HFF-Myc (cell line): Measurements from ENCODE around the gene SERTM1.

Source experiments
- DNase-seq: peaks from one replicate; pipeline ENCODE4 v3.0.0-alpha.2; 2011; ENCODE audit warnings: low read depth; ENCODE audit errors: extremely low read depth
- H3K4me3 ChIP-seq: replicated peaks from 2 replicates; pipeline ENCODE4 v1.5.1; 2011; ENCODE audit warnings: low read depth, mild to moderate bottlenecking, control low read depth, low read length
- TF ChIP-seq, protein P1 (sequence below): IDR thresholded peaks from 2 replicates; pipeline ENCODE4 v1.5.1; 2012; ENCODE audit warnings: mild to moderate bottlenecking, low read depth, low read length, control low read depth; ENCODE audit errors: missing control alignments

Gene SERTM1

GRCh38 chr13:36709136-36709890 lies 35.5 kb downstream of the SERTM1 start:
- no peak overlapping the region for H3K4me3 ChIP-seq
- DNase-seq = no peak
- TF ChIP-seq, protein P1, sequence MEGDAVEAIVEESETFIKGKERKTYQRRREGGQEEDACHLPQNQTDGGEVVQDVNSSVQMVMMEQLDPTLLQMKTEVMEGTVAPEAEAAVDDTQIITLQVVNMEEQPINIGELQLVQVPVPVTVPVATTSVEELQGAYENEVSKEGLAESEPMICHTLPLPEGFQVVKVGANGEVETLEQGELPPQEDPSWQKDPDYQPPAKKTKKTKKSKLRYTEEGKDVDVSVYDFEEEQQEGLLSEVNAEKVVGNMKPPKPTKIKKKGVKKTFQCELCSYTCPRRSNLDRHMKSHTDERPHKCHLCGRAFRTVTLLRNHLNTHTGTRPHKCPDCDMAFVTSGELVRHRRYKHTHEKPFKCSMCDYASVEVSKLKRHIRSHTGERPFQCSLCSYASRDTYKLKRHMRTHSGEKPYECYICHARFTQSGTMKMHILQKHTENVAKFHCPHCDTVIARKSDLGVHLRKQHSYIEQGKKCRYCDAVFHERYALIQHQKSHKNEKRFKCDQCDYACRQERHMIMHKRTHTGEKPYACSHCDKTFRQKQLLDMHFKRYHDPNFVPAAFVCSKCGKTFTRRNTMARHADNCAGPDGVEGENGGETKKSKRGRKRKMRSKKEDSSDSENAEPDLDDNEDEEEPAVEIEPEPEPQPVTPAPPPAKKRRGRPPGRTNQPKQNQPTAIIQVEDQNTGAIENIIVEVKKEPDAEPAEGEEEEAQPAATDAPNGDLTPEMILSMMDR = no peak

DNA sequence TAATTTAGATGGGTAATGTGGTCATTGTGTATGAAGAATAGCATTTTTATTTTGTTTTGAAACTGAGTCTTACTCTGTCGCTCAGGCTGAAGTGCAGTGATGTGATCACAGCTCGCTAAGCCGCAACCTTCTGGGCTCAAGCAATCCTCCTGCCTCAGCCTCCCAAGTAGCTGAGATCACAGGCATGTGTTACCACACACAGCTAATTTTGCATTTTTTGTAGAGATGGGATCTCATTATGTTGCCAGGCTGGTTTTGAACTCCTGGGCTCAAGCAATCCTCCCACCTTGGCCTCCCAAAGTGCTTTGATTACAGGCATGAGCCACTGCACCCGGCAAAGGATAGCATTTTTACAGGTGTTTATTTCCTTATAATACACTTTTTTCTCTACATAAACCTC lies 36.6 kb downstream of the SERTM1 start:
- DNase-seq = no peak
- no peak overlapping the region for H3K4me3 ChIP-seq
- TF ChIP-seq, protein P1 = no peak

DNA sequence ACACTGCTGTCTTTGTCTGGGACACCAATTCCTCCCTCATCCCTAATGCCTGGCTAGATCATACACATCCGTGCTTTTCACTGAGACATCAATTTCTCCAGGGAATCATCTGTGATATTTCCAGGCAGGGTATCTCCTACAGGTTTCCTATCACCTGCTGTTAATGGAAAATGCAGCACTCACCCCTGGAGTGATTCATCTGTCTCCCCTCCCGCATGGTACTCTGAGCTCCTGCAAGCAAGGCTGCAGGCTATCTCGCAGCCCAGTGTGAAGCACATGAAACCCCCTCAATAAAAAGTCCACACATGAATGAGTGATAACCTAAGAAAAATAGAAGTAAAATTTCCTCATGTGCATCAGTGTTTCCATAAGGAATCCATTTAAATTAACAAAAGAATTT lies 38.5 kb downstream of the SERTM1 start:
- TF ChIP-seq, protein P1 = no peak
- no peak overlapping the region for H3K4me3 ChIP-seq
- no peak for DNase-seq

- TF ChIP-seq, protein P1 = no peak
- peak; percentile 37 for DNase-seq
- H3K4me3 ChIP-seq = no peak overlapping the region
Measured at GRCh38 chr13:36712770-36713169, 39.0 kb downstream of the SERTM1 start.

DNA sequence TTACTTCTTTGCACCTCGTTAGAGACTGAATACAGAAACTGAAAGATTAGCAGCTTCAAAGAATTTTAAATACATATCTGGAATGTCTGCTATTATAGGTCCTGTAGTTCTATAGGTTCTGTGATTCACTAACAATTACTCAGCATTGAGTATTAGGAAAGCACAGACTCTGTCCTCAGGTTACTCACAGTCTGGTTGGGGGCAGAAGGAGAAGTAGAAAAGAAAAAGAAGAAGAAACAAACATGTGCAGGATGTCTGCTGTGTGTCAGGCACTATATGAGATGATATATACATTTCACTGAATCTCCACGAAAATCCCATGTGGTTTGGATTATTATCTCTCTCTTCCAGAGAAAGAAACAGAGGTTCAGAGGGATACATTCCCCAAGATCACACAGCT lies 40.1 kb downstream of the SERTM1 start:
- H3K4me3 ChIP-seq = no peak overlapping the region
- DNase-seq = no peak
- TF ChIP-seq, protein P1 = no peak

GRCh38 chr13:36715841-36716240 lies 42.0 kb downstream of the SERTM1 start:
- no peak for DNase-seq
- H3K4me3 ChIP-seq = no peak overlapping the region
- TF ChIP-seq, protein P1 = no peak

GRCh38 chr13:36717017-36717416 lies 43.2 kb downstream of the SERTM1 start:
- no peak overlapping the region for H3K4me3 ChIP-seq
- no peak for DNase-seq
- TF ChIP-seq, protein P1 = no peak
